ENCODE results near the gene OR2T3. TPM values are rescaled to one million over a fixed set of nuclear protein-coding genes. Genes with fewer than 3 reads are reported as not detected.
"Not testable (repeated sequence)": the region's sequence is repeated elsewhere in the genome, so short reads cannot be mapped to it uniquely, and the experiment has no call there.

The OR2T3 gene
- total RNA-seq, 3 donors from 2014 or later, result not detected

- H3K9me3 ChIP-seq; H3K27ac ChIP-seq; H3K27me3 ChIP-seq; intact Hi-C loops (cut with DNase I; ENCODE audit: low total_unique reads); H3K36me3 ChIP-seq; H3K4me3 ChIP-seq; DNase-seq (ENCODE audit: low spot score in 2 of 2); H3K4me1 ChIP-seq: not testable (repeated sequence)
Observed at GRCh38 chr1:248448409-248449074, 24.6 kb upstream of the OR2T3 start.

DNA sequence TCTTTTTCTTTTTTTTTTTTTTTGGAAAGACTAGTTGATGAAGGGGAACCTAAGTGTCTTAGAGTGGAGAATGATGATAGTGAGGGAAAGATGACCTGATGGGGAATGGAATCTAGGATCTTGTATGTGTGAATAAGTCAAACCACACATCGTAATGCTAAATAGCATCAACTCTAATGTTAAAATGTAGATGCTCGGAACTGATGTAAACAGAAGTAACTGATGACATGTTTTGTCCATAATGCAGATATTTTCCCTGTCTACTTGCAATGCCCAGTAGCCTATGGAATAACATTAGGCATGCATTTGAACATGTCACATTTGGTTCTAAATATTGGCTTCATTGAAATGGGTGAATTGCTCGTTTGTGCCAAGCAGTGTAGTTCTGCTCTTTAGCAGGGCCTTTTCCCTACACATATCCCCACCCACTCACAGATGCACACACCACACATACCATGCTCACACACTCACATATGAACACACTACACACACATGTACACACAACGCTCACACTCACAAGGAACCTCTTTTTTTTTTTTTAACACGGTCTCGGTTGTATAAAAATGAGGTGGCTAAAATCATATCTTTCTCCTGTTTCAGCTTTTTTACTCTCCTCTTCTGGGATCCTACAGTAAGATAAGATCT, 23.2 kb upstream of the OR2T3 start:
- H3K4me3 ChIP-seq; H3K9me3 ChIP-seq; H3K27ac ChIP-seq; H3K27me3 ChIP-seq; DNase-seq (ENCODE audit: low spot score in 2 of 2); intact Hi-C loops (cut with DNase I; ENCODE audit: low total_unique reads); H3K4me1 ChIP-seq; H3K36me3 ChIP-seq: not testable (repeated sequence)

GRCh38 chr1:248450466-248451145, 22.5 kb upstream of the OR2T3 start:
- H3K27me3 ChIP-seq; H3K36me3 ChIP-seq; H3K4me1 ChIP-seq; DNase-seq (ENCODE audit: low spot score in 2 of 2); intact Hi-C loops (cut with DNase I; ENCODE audit: low total_unique reads); H3K4me3 ChIP-seq; H3K27ac ChIP-seq; H3K9me3 ChIP-seq: not testable (repeated sequence)

GRCh38 chr1:248453619-248454018, 19.5 kb upstream of the OR2T3 start:
- H3K36me3 ChIP-seq; DNase-seq (ENCODE audit: low spot score in 2 of 2); H3K4me3 ChIP-seq; intact Hi-C loops (cut with DNase I; ENCODE audit: low total_unique reads); H3K4me1 ChIP-seq; H3K27me3 ChIP-seq; H3K9me3 ChIP-seq; H3K27ac ChIP-seq: not testable (repeated sequence)

DNA sequence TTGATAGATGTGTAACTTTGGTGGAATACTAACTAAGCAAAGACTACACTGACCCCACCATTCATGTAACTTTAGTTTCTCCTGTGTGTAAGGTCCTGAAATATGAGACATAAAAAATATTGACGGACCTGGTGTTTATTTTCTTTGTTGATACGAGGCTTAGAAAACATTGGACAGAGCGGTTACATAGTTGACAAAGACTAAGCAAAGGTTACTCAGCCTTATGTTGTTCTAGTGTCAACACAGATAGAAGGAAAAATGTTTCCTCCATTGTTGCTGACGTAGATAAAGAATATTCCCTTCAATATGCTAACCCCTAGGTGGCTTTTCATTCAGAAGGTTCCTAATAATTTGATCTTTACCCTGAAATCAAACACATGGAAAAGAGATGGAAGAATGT, 18.1 kb upstream of the OR2T3 start:
- H3K27ac ChIP-seq; H3K27me3 ChIP-seq; intact Hi-C loops (cut with DNase I; ENCODE audit: low total_unique reads); H3K36me3 ChIP-seq; H3K4me1 ChIP-seq; H3K4me3 ChIP-seq; DNase-seq (ENCODE audit: low spot score in 2 of 2); H3K9me3 ChIP-seq: not testable (repeated sequence)

GRCh38 chr1:248456635-248457034, 16.5 kb upstream of the OR2T3 start:
- H3K9me3 ChIP-seq; H3K27ac ChIP-seq; DNase-seq (ENCODE audit: low spot score in 2 of 2); H3K4me1 ChIP-seq; intact Hi-C loops (cut with DNase I; ENCODE audit: low total_unique reads); H3K27me3 ChIP-seq; H3K4me3 ChIP-seq; H3K36me3 ChIP-seq: not testable (repeated sequence)

DNA sequence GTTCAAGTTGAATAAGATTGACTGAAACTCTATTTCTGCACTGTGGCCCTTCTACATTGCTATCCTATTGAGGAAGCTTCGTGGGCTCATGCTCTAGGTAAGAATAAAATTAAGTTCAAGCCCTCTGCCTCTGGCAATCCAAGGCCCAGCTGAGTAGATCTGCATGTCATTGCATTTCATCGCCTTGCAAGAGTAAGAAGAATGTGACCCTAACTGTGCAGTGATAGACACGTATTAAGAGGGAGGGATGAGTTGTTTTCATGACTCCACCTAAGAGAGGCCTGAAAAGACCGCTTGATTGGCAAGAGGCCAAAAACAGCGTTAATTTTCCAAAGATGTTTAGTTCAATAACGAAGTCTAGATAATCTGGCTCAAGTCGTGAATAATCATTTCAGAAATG, 14.0 kb upstream of the OR2T3 start:
- H3K27me3 ChIP-seq; H3K27ac ChIP-seq; H3K4me3 ChIP-seq; intact Hi-C loops (cut with DNase I; ENCODE audit: low total_unique reads); H3K36me3 ChIP-seq; DNase-seq (ENCODE audit: low spot score in 2 of 2); H3K9me3 ChIP-seq; H3K4me1 ChIP-seq: not testable (repeated sequence)

DNA sequence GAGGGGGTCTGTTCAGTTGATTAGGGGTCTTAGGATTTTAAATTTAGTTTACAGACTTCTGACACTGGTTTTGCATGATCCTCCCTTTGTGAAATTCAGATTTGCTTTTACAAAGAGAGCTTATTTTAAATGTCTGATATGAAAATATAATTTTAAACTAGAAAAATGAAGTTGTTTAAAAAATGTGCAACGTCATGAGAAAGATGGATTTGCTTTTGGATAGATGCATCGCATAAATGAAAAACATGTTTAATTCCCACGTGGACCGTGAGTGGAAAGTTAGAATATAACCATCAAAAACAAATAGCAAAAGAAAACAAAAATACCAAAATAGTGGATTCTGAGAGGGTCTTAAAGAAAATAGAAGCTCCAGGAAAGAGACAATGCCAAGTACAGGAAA, 2.0 kb upstream of the OR2T3 start:
- Histone ChIP-seq H3K4me3 (no peak overlapping the region), H3K9me3 (no peaks in the 10 kb centered on the region), H3K4me1 (no peaks in the 10 kb centered on the region), H3K27ac (no peak overlapping the region), H3K36me3 (no peaks in the 10 kb centered on the region), H3K27me3 (no peaks in the 10 kb centered on the region)
- no peak for TF ChIP-seq CTCF (IDR thresholded peaks at IDR 0.05)
- no peak for TF ChIP-seq POLR2AphosphoS5 (IDR thresholded peaks at IDR 0.05)
- no peak for TF ChIP-seq POLR2A (IDR thresholded peaks at IDR 0.05)
- intact Hi-C loops (cut with DNase I; ENCODE audit: low total_unique reads), result no loop called here
- DNase-seq (ENCODE audit: low spot score in 2 of 2), result no peak

- H3K27ac ChIP-seq; H3K36me3 ChIP-seq; DNase-seq (ENCODE audit: low spot score in 2 of 2); H3K4me1 ChIP-seq; H3K4me3 ChIP-seq; intact Hi-C loops (cut with DNase I; ENCODE audit: low total_unique reads); H3K9me3 ChIP-seq; H3K27me3 ChIP-seq: not testable (repeated sequence)
Observed at GRCh38 chr1:248472111-248472510, 1.0 kb upstream of the OR2T3 start.

- H3K36me3 ChIP-seq; DNase-seq (ENCODE audit: low spot score in 2 of 2); H3K27ac ChIP-seq; intact Hi-C loops (cut with DNase I; ENCODE audit: low total_unique reads); H3K9me3 ChIP-seq; H3K27me3 ChIP-seq; H3K4me3 ChIP-seq; H3K4me1 ChIP-seq: not testable (repeated sequence)
Observed at GRCh38 chr1:248475660-248476059, 2.5 kb downstream of the OR2T3 start.

DNA sequence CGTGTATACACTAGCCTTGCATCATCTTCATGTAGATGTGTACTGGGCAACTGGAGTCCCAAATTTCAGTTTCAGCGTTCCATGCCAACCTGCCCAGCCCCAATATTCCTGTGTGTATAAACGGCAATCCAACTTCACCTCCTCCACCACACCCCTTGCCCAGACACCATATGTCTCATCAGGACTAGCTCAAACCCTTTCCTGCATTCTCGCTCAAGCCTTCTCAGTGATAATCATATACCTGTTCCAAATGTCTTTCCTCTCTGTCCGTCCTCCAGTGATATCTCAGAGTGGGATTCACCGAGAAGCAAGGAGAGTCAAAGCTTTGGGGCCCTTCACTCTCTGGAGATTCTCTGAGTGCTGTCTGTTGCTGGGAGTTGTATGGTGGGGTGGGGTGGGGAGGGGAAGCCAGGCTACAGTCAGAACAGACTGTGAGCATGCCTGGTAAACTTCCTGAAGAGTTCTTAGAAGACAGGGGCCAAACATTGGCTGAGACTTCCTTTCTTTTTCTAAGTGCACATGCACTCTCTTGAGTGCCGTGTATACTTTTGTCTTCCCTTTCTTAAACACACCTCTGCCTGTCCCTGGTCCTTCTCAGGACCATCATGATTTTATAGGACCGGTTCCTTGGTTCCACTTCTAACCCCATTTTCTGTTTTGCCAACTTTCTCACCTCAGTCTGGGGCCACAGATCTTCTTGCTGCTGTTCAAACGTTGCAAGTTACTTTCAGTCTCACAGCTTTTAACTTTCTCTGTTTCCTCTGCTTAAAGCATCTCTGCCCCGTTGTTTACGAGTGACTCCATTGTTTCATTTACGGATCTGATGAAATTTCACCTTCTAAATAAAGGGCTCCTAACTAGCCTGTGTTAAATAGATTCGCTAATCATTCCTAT, 8.8 kb downstream of the OR2T3 start:
- intact Hi-C loops (cut with DNase I; ENCODE audit: low total_unique reads); DNase-seq (ENCODE audit: low spot score in 2 of 2); H3K4me3 ChIP-seq; H3K27me3 ChIP-seq; H3K4me1 ChIP-seq; H3K36me3 ChIP-seq; H3K27ac ChIP-seq; H3K9me3 ChIP-seq: not testable (repeated sequence)
